ENCODE measurements around the gene MINDY4B. TPM values are rescaled to one million over a fixed set of nuclear protein-coding genes. Genes with fewer than 3 reads are reported as not detected.

Gene MINDY4B
- polyA plus RNA-seq, 1 donor (not counting 4 experiments of a cell fraction or from before 2014, with no cell fraction given), result not detected

DNA sequence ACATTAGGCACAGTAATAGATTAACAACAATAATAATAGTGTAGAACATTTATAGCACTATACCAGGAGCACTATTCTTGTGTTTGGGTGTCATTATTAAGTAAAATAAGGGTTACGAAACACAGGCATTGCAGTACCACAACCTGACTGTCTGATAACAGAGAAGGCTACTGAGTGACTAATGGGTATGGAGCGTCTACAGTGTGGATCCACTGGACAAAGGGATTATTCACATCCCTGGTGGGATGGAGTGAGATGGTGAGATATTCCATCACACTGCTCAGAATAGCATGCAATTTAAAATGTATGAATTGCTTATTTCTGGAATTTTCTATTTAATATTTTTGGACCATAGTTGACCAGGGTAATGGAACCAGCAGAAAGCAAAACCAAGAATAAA, 18.2 kb downstream of the MINDY4B start:
- Histone ChIP-seq H3K4me1 (ENCODE audit: control insufficient read depth, extremely low read depth, insufficient read depth, low read length) (no peaks in the 10 kb centered on the region), H3K79me2 (ENCODE audit: control insufficient read depth, insufficient read depth, low read length) (no peaks in the 10 kb centered on the region), H3K36me3 (ENCODE audit: control insufficient read depth in 2 of 2, extremely low read depth in 1 of 2, insufficient read depth in 2 of 2, low read length in 2 of 2) (no peaks in the 10 kb centered on the region), H4K20me1 (ENCODE audit: control insufficient read depth, extremely low read depth, insufficient read depth, low read length) (no peaks in the 10 kb centered on the region), H3K27ac (ENCODE audit: control insufficient read depth, insufficient read depth, low read length) (no peak overlapping the region), H3K9me3 (ENCODE audit: control insufficient read depth, low read depth, low read length) (no peaks in the 10 kb centered on the region), H3K4me3 (ENCODE audit: control insufficient read depth in 2 of 3, extremely low read depth in 1 of 3, insufficient read depth in 2 of 3, low read depth in 1 of 3, low read length in 3 of 3) (no peak overlapping the region), H3K9ac (ENCODE audit: control insufficient read depth, extremely low read depth, insufficient read depth, low read length) (no peak overlapping the region), H2AFZ (ENCODE audit: control insufficient read depth, low read length) (no peak overlapping the region), H3K27me3 (ENCODE audit: control insufficient read depth, extremely low read depth, insufficient read depth, low read length) (peaks cover 7% of the 10 kb centered on the region), H3K9me1 (ENCODE audit: control insufficient read depth, extremely low read depth, insufficient read depth, low read length) (no peaks in the 10 kb centered on the region), H3K4me2 (ENCODE audit: control insufficient read depth, extremely low read depth, insufficient read depth, low read depth, low read length) (no peak overlapping the region)
- TF ChIP-seq, protein P1, sequence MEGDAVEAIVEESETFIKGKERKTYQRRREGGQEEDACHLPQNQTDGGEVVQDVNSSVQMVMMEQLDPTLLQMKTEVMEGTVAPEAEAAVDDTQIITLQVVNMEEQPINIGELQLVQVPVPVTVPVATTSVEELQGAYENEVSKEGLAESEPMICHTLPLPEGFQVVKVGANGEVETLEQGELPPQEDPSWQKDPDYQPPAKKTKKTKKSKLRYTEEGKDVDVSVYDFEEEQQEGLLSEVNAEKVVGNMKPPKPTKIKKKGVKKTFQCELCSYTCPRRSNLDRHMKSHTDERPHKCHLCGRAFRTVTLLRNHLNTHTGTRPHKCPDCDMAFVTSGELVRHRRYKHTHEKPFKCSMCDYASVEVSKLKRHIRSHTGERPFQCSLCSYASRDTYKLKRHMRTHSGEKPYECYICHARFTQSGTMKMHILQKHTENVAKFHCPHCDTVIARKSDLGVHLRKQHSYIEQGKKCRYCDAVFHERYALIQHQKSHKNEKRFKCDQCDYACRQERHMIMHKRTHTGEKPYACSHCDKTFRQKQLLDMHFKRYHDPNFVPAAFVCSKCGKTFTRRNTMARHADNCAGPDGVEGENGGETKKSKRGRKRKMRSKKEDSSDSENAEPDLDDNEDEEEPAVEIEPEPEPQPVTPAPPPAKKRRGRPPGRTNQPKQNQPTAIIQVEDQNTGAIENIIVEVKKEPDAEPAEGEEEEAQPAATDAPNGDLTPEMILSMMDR (optimal IDR thresholded peaks at IDR 0.05 in 1 of 3, IDR thresholded peaks at IDR 0.05 in 1 of 3, conservative IDR thresholded peaks at IDR 0.05 in 1 of 3; ENCODE audit: extremely low read depth in 1 of 3, insufficient read depth in 2 of 3, low read length in 3 of 3), result no peak
- TF ChIP-seq EZH2 (IDR thresholded peaks at IDR 0.05; ENCODE audit: low read length), result no peak
- no peak for FAIRE-seq
- dilution Hi-C loops (cut with MboI; ENCODE audit: extremely low pct_ligation_motif_present, low sequenced_read_pairs), result no loop called here
- DNase-seq (ENCODE audit: low read depth, low spot score), result no peak

DNA sequence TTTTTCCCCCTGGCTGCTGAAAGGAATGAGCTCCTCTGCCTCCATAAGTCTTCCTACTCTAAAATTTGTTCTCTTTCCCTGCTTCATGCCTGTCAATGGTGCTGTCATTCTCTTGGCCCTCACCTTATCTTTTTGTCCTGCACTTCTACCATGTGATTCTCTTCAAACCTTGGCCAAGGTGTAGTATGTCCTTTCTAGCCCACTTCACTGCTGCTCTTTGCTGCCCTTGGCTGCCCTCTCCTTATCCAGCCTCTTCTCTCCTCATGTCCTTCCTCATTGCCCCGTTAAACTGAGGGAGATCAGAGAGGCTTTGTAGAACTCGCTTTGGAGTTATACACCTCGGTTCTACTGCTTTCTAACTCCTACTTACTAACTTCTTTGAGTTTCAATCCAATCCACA, 19.7 kb downstream of the MINDY4B start:
- dilution Hi-C loops (cut with MboI; ENCODE audit: extremely low pct_ligation_motif_present, low sequenced_read_pairs), result no loop called here
- H3K9ac ChIP-seq (ENCODE audit: control insufficient read depth, extremely low read depth, insufficient read depth, low read length), result no peak overlapping the region

More for the DNA sequence above, 19.7 kb downstream of the MINDY4B start:
- no peak overlapping the region for H3K4me2 ChIP-seq (ENCODE audit: control insufficient read depth, extremely low read depth, insufficient read depth, low read depth, low read length)
- H3K9me1 ChIP-seq (ENCODE audit: control insufficient read depth, extremely low read depth, insufficient read depth, low read length), result no peaks in the 10 kb centered on the region
- H3K4me3 ChIP-seq (ENCODE audit: control insufficient read depth in 2 of 3, extremely low read depth in 1 of 3, insufficient read depth in 2 of 3, low read depth in 1 of 3, low read length in 3 of 3), result no peak overlapping the region
- peaks cover 7% of the 10 kb centered on the region for H3K27me3 ChIP-seq (ENCODE audit: control insufficient read depth, extremely low read depth, insufficient read depth, low read length)
- DNase-seq (ENCODE audit: low read depth, low spot score) (no peak), FAIRE-seq (no peak)
- H3K4me1 ChIP-seq (ENCODE audit: control insufficient read depth, extremely low read depth, insufficient read depth, low read length), result no peaks in the 10 kb centered on the region
- no peak overlapping the region for H2AFZ ChIP-seq (ENCODE audit: control insufficient read depth, low read length)
- no peak overlapping the region for H3K27ac ChIP-seq (ENCODE audit: control insufficient read depth, insufficient read depth, low read length)
- no peaks in the 10 kb centered on the region for H3K36me3 ChIP-seq (ENCODE audit: control insufficient read depth in 2 of 2, extremely low read depth in 1 of 2, insufficient read depth in 2 of 2, low read length in 2 of 2)
- H3K79me2 ChIP-seq (ENCODE audit: control insufficient read depth, insufficient read depth, low read length), result no peaks in the 10 kb centered on the region
- TF ChIP-seq EZH2 (IDR thresholded peaks at IDR 0.05; ENCODE audit: low read length), result no peak
- TF ChIP-seq, protein P1 (optimal IDR thresholded peaks at IDR 0.05 in 1 of 3, IDR thresholded peaks at IDR 0.05 in 1 of 3, conservative IDR thresholded peaks at IDR 0.05 in 1 of 3; ENCODE audit: extremely low read depth in 1 of 3, insufficient read depth in 2 of 3, low read length in 3 of 3), result no peak
- H3K9me3 ChIP-seq (ENCODE audit: control insufficient read depth, low read depth, low read length), result no peaks in the 10 kb centered on the region
- H4K20me1 ChIP-seq (ENCODE audit: control insufficient read depth, extremely low read depth, insufficient read depth, low read length), result no peaks in the 10 kb centered on the region
